Islet precursor cell (in vitro differentiated cells): ENCODE measurements around the gene ATP5ME.

Experiments used
- DNase-seq: peaks from one replicate; pipeline ENCODE4 v3.0.0-alpha.2; 2018

ATP5ME gene

DNA sequence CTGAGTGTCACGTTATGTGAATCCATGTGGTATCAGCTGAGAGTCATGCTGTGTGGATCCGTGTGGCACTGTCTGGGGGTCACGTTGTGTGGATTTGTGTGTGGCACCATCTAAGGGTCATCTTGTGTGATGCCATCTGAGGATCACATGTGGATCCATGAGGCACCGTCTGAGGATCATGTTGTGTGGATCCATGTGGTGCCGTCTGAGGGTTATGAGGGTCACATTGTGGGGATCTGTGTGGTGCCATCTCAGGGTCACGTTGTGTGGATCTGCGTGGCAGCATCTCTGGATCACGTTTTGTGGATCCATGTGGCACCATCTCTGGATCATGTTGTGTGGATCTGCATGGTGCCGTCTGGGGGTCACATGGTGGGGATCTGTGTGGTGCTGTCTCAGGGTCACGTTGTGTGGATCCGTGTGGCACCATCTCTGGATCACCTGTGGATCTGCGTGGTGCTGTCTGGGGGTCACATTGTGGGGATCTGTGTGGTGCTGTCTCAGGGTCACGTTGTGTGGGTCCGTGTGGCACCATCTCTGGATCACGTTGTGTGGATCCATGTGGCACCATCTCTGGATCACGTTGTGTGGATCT, 41.8 kb downstream of the ATP5ME start:
- DNase-seq = peak; percentile 19

DNA sequence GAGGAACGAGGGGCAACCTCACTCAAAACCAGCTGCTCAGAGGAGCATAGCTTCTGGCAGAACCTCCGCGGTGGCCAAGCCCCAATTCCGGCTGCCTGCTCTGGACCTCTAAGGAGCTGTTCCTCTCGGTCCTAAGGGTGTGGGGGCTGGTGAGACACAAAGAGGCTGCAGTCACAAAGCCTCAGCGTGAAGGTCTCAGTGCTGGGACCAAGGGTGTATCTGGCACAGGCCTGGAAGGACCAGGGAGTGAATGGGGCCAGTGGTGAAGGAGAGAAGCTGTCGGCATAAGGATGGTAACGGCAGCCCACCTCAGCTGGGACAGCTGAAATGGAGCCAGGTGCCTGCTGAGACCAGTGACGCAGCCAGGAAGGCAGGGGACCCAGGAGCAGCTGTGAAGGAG, 43.4 kb downstream of the ATP5ME start:
- peak; percentile 43 for DNase-seq

- DNase-seq = peak; percentile 45
These were observed 44.0 kb downstream of the ATP5ME start for GRCh38 chr4:629915-630641.

DNA sequence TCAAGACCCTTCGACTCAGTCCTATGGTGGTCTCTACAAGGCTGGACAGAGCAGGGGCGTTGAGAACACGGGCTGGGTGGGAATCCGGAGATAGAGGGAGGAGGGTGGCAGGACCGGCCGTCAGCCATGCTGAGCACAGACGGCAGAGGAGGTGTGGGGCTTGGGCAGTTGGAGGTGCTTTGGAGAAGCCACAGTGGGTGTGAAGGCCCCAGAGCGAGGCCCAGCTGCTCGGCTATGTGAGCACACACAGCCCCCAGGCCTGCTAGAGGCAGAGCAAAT, 44.5 kb downstream of the ATP5ME start:
- DNase-seq = no peak

DNA sequence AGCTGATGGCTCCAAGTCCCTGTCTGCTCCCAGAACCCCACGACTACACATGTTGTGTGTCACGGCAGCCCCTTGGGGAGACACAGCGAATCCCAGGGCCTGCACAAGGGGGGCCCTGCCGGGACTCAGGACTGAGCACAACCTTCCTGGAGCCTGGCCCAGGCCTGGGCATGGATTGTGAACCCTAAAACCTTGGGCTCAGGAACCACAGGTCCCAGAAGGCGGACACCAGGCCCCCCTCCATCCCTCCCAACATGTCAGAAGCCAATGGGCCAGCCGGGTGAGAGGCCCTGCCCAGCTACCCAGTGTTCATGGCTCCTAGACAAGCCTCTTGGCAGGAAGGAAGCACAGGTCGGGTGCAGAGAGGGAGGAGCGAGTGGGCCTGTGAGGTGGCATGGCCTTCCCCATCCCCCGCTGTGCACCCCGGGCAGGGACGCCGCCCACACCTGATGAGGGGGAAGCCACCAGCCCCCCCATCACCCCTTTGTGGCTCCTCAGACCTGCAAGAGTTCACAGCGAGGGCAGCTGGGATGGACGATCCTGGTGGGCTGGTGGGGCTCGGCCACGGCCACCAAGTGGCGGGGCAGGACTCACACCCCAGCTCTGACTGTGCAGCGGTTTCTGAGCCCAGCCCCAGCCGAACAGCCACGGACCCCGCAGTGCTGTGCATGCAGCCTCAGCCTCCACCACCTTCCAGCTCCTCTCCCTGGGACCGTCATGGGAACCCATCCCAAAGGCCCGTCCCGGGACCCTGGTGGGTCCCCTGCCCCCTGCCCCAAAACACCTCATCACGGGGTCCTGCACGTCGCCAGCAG, 45.0 kb downstream of the ATP5ME start:
- peak; percentile 49 for DNase-seq

- peak; percentile 43 for DNase-seq
These were observed 45.8 kb downstream of the ATP5ME start for GRCh38 chr4:628311-628741.

GRCh38 chr4:627347-628125, 46.5 kb downstream of the ATP5ME start:
- peak; percentile 31 for DNase-seq

GRCh38 chr4:626201-627091, 47.6 kb downstream of the ATP5ME start:
- DNase-seq = peak; percentile 54

- DNase-seq = no peak
These were observed 48.4 kb downstream of the ATP5ME start for GRCh38 chr4:625631-626161.

DNA sequence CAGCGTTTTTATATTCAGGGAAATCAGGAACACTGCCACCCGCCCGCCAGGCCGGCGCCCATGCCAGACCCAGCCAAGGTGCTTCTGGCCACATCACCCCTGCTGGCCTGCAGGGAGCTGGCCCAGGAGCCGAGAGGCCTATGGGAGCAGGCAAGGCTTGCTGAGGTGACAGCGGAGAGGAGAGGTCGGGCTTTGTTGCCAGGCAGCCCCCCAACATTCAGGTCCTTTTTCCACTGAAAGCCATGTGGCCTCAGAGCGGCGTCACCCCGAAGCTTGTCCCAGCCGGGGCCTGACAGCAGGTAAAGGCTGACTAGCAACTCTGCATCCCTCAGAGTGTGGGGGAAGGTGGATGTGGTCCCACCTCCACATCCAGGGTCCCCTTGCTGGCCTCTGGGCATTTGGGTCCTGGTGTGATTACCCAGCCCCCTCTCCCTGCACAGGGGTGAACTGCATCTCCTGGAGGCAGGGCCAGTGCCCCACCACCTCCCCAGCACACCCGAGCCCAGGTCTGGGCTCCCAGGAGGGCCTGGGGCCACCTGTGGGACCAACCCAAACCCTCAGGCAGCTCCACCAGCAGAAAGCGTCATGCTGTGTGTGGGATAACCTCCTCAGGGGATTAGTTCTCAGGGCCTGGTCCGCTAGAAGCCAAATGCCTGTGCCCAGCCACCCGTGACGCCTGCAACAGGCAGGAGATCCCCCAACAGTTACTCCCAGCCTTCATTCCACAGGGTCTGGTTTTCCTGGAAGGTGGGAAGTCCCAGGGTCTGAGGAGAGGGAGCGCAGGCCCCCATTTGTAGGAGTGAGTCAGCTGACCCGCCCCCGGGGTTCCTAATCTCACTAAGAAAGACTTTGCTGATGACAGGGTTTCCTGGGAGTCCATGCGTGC, 49.1 kb downstream of the ATP5ME start, which contains the start of gene PDE6B:
TSS of gene PDE6B (plus strand) at position 869 of the 886 bp plus-strand sequence. CDS start 54 bp downstream, outside the sequence.
- peak; percentile 84 for DNase-seq

DNA sequence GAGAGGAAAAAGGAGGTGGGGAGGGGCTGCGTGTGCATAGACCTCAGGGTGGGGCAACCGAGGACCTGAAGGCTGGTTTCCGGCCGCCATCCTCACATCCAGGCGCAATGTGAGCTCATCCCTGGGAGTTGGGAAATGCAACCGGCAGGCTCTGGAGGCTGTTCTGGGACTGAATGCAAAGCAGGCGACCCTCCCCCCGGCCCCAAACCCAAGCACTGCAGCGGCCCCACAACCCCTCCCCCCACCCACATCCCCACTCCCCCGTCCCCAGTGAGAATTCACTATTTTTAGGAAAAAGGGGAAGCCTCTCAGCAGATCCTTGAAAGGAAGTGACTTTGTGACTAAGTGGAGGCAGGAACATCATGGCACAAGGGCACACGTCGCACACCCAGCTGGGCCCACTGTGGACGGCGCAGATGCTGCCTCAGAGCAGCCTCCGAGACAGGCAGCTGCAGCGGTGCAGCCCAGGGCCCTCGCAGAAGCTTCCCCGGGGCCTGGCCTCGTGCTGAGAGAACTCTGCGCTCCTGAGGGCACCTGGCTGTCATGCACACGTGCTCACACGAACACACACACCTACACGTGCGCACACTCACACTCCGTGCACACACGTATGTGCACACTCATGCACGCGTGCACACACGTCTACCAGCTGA, 50.0 kb downstream of the ATP5ME start:
- peak; percentile 44 for DNase-seq

DNA sequence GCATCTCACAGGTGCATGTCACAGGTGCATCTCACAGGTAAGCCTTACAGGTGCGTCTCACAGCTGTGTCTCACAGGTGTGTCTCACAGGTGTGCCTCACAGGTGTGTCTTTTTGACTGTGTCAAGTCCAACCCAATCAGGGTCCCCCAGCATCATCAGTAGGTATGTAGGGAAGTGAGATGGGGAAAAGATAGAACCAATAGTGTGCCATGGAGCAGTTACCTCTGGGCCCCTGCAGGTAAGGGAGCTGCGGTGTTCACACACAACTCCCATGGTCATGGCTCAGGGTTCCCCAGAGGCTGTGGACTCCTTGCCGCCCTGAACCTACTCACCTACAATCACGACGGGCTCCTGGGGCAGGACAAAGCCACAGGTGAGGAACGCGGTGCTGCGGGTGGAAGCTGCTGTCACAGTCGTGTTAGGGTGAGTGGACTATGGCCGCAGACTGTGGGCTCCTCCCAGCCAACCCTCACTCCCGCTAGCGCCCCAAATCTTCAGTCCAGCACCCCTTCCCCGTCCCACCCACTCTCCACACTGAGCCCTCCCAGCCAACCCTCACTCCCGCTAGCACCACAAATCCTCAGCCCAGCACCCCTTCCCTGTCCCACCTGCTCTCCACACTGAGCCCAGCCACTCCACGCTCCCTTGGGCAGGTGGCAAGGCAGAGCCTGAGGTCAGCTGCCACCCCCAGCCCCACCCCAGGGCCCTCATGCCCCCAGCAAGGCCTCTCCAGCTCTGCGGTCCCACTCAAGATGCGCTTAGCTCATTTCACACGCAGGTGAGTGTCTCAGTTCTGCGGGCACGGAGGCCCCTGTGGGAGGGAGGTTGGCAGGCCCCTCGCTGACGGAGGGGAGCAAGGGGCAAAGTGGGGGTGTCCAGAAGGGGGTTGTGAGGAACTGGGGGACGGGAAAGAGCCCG, 50.8 kb downstream of the ATP5ME start:
- peak; percentile 35 for DNase-seq
